K562 (cell line): ENCODE results near the gene PHKA2.

ENCODE experiments used
- CHD2 ChIP-seq: IDR thresholded peaks from 2 replicates; pipeline ENCODE4 v1.6.1; 2011; ENCODE audit warnings: low read depth, low read length
- CREM ChIP-seq: IDR thresholded peaks from 2 replicates; pipeline ENCODE4 v1.6.1; 2014; ENCODE audit warnings: antibody characterized with exemption, low read depth
- PML ChIP-seq: IDR thresholded peaks from 2 replicates; pipeline ENCODE4 v1.6.1; 2012; ENCODE audit warnings: low read length, inconsistent platforms
- SPI1 ChIP-seq: IDR thresholded peaks from 2 replicates; pipeline ENCODE4 v1.6.1; 2011; ENCODE audit warnings: low read depth, low read length, control low read depth, borderline replicate concordance
- ZKSCAN8 ChIP-seq: fragments of 200-800 bp; sonication (Bioruptor generic); IDR thresholded peaks from 2 replicates; pipeline ENCODE4 v1.6.1; 2016; ENCODE audit warnings: missing genetic modification characterization, missing compliant biosample characterization
- ZSCAN32 ChIP-seq: fragments of 450-650 bp; formaldehyde crosslinking; IDR thresholded peaks from 2 replicates; pipeline ENCODE4 v1.4.0; 2020; ENCODE audit warnings: mild to moderate bottlenecking, moderate library complexity
- TF ChIP-seq, protein P1 (sequence below): fragments of 250-450 bp; sonication (Bioruptor Pico); IDR thresholded peaks from 2 replicates; pipeline ENCODE4 v1.5.0; 2020; ENCODE audit warnings: mild to moderate bottlenecking, borderline replicate concordance
- TF ChIP-seq, protein P2 (sequence below): IDR thresholded peaks from 2 replicates; pipeline ENCODE4 v1.6.1; 2011; ENCODE audit warnings: borderline replicate concordance, low read depth, mild to moderate bottlenecking, moderate library complexity, low read length; ENCODE audit not compliant: insufficient read depth, poor library complexity, severe bottlenecking
- TF ChIP-seq, protein P3 (sequence below): sonication (generic); formaldehyde crosslinking; IDR thresholded peaks from 2 replicates; pipeline ENCODE4 v1.8.1; 2023; ENCODE audit warnings: mild to moderate bottlenecking, missing genetic modification reagents

DNA sequence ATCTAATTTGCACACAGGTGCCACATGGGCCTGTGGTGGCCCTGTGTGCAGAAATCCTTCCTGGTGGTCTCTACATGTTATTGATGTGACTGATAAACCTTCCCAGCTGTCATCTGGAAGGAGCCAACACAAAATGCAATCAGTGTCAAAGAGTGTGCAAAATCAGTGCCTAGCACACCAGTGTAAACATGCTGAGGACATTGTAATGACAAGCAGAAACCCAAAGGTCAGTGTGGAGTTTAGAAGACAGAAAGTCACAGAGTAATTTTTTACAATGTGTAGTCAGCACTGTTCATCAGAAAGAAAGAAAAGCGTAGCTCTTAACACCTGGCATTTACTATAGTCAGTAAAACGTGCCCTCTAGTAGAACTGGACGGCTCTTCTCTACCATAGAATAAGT lies 50.3 kb downstream of the PHKA2 start:
- TF ChIP-seq, protein P1, sequence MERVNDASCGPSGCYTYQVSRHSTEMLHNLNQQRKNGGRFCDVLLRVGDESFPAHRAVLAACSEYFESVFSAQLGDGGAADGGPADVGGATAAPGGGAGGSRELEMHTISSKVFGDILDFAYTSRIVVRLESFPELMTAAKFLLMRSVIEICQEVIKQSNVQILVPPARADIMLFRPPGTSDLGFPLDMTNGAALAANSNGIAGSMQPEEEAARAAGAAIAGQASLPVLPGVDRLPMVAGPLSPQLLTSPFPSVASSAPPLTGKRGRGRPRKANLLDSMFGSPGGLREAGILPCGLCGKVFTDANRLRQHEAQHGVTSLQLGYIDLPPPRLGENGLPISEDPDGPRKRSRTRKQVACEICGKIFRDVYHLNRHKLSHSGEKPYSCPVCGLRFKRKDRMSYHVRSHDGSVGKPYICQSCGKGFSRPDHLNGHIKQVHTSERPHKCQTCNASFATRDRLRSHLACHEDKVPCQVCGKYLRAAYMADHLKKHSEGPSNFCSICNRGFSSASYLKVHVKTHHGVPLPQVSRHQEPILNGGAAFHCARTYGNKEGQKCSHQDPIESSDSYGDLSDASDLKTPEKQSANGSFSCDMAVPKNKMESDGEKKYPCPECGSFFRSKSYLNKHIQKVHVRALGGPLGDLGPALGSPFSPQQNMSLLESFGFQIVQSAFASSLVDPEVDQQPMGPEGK (CRISPR knock-in tag): no peak
- TF ChIP-seq CREM: no peak
- TF ChIP-seq SPI1: no peak
- no peak for TF ChIP-seq CHD2
- TF ChIP-seq, protein P2, sequence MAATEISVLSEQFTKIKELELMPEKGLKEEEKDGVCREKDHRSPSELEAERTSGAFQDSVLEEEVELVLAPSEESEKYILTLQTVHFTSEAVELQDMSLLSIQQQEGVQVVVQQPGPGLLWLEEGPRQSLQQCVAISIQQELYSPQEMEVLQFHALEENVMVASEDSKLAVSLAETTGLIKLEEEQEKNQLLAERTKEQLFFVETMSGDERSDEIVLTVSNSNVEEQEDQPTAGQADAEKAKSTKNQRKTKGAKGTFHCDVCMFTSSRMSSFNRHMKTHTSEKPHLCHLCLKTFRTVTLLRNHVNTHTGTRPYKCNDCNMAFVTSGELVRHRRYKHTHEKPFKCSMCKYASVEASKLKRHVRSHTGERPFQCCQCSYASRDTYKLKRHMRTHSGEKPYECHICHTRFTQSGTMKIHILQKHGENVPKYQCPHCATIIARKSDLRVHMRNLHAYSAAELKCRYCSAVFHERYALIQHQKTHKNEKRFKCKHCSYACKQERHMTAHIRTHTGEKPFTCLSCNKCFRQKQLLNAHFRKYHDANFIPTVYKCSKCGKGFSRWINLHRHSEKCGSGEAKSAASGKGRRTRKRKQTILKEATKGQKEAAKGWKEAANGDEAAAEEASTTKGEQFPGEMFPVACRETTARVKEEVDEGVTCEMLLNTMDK: no peak
- no peak for TF ChIP-seq ZSCAN32 (CRISPR knock-in tag)
- TF ChIP-seq, protein P3, sequence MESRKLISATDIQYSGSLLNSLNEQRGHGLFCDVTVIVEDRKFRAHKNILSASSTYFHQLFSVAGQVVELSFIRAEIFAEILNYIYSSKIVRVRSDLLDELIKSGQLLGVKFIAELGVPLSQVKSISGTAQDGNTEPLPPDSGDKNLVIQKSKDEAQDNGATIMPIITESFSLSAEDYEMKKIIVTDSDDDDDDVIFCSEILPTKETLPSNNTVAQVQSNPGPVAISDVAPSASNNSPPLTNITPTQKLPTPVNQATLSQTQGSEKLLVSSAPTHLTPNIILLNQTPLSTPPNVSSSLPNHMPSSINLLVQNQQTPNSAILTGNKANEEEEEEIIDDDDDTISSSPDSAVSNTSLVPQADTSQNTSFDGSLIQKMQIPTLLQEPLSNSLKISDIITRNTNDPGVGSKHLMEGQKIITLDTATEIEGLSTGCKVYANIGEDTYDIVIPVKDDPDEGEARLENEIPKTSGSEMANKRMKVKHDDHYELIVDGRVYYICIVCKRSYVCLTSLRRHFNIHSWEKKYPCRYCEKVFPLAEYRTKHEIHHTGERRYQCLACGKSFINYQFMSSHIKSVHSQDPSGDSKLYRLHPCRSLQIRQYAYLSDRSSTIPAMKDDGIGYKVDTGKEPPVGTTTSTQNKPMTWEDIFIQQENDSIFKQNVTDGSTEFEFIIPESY (CRISPR knock-in tag): no peak
- TF ChIP-seq PML: no peak
- no peak for TF ChIP-seq ZKSCAN8 (CRISPR knock-in tag)
